T-helper 22 cell (primary cell): Measurements from ENCODE around the gene EMC1.
"Not testable (repeated sequence)": the region's sequence is repeated elsewhere in the genome, so short reads cannot be mapped to it uniquely, and the experiment has no call there.

ENCODE experiments used
- DNase-seq: peaks from one replicate; pipeline ENCODE4 v3.0.0-alpha.2; 2020; ENCODE audit warnings: low read depth

EMC1 gene

GRCh38 chr1:19260211-19261138 lies 9.2 kb upstream of the EMC1 start:
- DNase-seq: no peak

- no peak for DNase-seq
Measured at GRCh38 chr1:19258353-19258752, 7.0 kb upstream of the EMC1 start.

- no peak for DNase-seq
Measured at GRCh38 chr1:19257178-19257914, 6.0 kb upstream of the EMC1 start.

GRCh38 chr1:19256301-19256700 lies 5.0 kb upstream of the EMC1 start:
- DNase-seq: not testable (repeated sequence)

GRCh38 chr1:19255288-19255687 lies 4.0 kb upstream of the EMC1 start:
- no peak for DNase-seq

- DNase-seq: no peak
Measured at GRCh38 chr1:19254416-19254815, 3.1 kb upstream of the EMC1 start.

GRCh38 chr1:19250629-19251304 lies 557 bp downstream of the EMC1 start:
- no peak for DNase-seq

GRCh38 chr1:19240673-19241538 lies 10.4 kb downstream of the EMC1 start:
- peak; percentile 25 for DNase-seq

GRCh38 chr1:19239876-19240275 lies 11.4 kb downstream of the EMC1 start:
- no peak for DNase-seq

GRCh38 chr1:19234224-19234623 lies 17.1 kb downstream of the EMC1 start:
- DNase-seq: no peak

- DNase-seq: no peak
Measured at GRCh38 chr1:19232524-19232846, 18.8 kb downstream of the EMC1 start.

GRCh38 chr1:19231736-19232523 lies 19.4 kb downstream of the EMC1 start:
- not testable (repeated sequence) for DNase-seq

- DNase-seq: no peak
Measured at GRCh38 chr1:19229828-19230325, 21.4 kb downstream of the EMC1 start.

- DNase-seq: no peak
Measured at GRCh38 chr1:19229229-19229628, 22.1 kb downstream of the EMC1 start.

- DNase-seq: no peak
Measured at GRCh38 chr1:19222979-19223824, 28.1 kb downstream of the EMC1 start.

- no peak for DNase-seq
Measured at GRCh38 chr1:19222573-19222972, 28.8 kb downstream of the EMC1 start.

GRCh38 chr1:19220991-19221390 lies 30.3 kb downstream of the EMC1 start:
- DNase-seq: no peak

GRCh38 chr1:19220080-19220846 lies 31.1 kb downstream of the EMC1 start:
- DNase-seq: no peak

GRCh38 chr1:19219451-19219850 lies 31.9 kb downstream of the EMC1 start:
- no peak for DNase-seq
